ENCODE results near the gene ENGASE.

The ENGASE gene

GRCh38 chr17:79095345-79096055 is 20.9 kb downstream of the ENGASE start:
- no peak for DNase-seq

- no peak for DNase-seq
These were observed 21.9 kb downstream of the ENGASE start for GRCh38 chr17:79096477-79096876.

DNA sequence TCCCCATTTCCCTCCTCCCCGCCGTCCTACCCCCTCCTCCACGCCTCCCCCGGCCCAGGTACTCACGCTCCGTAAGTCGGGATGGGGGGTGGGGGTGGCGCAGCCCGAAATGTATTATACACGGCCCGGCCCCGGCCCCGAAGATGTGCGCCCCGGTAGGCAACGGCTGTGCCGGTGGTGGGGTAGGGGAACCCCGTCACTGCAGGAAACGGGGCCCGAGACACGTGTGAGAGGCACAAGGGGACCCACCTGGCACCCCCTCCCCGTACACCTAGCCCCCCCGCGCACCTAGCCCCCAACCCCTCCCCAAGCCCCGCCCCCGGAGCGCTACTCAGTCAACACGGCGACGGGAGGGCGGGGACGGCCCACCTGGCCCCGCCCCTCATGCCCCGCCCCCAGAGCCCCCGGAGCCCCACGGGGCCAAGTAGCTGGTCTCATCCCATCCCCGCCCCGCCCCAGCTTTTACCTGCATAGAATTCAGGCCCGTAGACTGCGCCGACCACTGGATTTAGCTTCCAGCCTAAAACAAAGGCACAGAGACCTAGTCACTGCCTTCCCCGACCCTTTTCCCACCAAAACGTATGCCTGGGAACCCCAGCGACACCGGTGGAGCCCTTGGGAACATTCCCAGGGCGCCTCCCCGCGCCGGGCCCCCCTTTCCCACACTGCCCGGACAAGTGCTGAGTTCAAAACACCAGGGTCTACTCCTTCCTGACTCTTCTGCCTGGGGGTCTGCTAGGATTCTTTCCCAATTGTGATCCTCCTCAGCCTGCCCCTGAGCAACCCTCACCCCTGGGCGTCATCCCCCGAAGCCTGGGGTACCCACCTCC is 22.8 kb downstream of the ENGASE start:
- DNase-seq, result no peak

DNA sequence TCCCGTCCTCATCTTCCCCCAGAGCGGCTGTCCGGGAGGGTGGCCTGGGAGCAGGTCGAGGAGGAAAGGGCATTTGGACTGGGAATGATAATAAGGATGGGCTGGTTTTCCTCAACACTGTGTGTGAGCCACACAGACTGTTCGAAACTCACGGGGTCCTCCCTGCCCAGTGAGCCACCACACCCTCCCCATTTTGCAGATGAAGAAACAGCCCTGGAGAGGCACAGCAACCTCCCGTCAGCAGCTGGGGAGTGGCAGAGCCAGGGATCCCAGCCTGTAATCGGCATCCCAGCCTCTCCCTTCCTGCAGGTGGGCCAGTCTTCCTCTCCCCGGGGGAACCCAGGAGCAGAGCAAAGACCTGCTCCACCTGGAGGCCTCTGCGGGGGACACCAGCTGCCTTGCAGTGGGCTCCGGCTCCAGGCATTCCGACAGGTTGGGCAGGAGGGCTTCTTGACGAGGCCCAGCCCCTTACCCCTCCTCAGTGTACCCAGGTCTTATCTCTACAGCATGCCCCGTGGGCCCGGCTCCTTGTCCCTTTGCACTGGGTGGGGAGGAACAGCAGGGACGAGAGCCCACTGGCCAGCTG is 23.8 kb downstream of the ENGASE start:
- no peak for DNase-seq

DNA sequence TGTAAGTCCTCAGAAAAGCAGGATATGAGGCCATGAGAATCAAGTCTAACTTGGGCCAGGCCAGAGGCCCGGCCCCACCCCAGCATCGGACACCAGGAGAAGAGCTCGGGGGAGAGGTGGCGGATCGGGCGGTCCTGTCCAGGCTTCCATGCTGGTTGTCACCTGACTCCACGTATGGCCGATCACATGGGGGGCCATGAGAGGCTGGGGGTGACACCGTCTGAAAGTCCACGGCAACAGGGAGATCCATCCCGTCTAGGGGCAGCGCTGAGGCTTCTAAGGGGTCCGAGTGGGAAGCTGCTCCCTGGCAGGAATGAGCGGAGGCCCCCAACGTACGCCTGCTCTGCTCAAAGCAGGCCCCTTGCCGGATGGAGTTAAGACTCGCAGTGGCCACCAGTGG is 25.8 kb downstream of the ENGASE start:
- no peak for DNase-seq

DNA sequence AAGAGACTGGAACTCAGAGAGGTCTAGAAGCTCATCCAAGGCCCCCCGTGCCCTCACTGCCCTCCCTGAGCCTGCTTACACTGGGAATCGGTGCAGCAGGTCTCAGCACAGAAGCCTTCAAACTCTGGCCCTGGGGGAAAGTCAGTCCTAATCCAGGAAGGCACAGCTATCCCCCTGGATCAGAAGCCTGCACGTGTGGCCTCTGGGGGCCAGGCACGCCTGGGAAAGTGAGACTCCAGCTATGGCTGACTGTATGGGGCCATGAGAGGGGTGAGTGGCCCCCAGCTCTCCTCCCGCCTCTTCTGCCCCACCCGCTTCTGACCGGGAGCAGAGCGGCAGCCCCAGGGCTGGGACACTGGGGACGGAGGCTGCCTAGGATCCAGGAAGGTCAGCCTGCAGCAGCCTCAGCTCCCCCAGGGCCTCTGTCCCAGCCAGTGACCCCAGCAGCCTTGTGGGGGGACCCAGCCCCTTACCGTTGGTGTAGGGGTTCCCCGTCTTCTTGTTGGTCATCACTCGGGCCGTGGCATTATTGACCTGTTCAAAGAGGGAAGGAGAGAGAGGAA is 26.6 kb downstream of the ENGASE start:
- no peak for DNase-seq

DNA sequence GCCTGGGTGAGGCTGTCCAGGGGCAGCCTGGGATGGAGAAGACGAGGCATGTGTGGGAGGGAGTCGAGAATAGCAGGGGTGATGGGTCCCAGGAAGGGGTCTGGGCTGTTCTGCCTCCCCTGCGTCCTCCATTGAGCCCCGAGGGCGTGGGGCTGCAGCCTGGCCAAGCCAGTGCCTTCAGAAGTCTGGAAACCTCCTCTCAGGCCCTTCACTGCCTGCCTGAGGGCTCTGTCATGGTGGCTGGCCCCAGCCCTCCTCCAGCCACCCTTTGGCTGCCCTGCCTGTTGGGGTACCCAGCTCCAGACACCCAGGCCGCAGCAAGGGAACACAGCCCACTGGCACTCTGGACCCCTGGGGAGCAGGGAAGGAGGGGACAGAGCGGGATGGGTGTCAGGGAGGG is 27.6 kb downstream of the ENGASE start:
- DNase-seq, result no peak

- no peak for DNase-seq
These were observed 30.4 kb downstream of the ENGASE start for GRCh38 chr17:79104898-79105600.

GRCh38 chr17:79105937-79106336 is 31.3 kb downstream of the ENGASE start:
- DNase-seq, result no peak

DNA sequence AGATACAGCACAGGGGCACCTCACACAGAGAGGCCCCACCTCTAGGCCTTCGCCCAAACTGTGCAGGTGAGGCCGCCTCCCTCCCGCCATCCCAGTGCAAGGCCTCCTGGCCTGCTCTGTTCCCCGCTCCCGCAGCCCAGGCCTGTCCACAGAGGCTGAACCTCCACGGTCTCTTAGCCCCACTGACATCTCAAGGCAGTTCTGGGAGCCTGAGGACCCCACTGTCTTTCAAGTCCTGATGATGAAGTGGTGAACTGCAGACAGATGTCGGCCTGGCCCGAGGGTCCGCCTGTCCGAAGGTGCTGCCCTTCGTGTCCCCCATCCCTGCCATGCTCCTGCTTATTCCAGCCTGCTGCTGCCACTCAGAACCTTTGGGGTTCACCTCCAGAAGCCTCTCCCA is 32.3 kb downstream of the ENGASE start:
- DNase-seq, result no peak

GRCh38 chr17:79107499-79108231 is 33.0 kb downstream of the ENGASE start:
- DNase-seq, result no peak

DNA sequence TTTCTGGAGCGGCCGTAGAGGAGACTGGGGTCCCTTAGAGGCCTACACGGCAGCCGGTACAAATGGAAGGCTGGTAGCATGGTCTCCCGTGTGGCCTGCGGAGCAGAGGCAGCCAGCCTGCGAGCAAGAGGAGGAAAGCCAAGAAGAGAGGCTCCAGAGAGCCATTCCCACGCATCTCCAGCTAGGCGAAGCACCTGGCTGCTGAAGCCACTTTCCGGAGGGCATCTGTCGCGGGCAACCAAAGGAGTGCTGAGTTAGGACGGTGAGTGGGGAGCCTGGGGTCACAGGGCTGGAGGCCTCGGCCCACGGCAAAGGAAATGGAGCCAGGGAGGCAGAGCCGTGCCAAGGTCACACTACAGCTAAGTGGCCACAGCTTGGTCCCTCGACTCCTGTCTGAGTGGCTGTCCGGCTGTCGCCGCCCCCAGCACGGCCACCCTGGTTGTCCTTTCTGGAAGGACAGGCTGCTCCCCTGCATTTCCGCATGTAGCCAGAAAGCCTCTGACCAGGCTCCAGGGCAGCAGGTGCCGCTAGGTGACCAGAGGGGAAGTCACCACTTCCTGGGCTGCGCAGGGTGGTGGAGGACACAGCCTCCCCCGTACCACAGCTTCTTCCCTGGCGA is 33.7 kb downstream of the ENGASE start:
- DNase-seq, result no peak

DNA sequence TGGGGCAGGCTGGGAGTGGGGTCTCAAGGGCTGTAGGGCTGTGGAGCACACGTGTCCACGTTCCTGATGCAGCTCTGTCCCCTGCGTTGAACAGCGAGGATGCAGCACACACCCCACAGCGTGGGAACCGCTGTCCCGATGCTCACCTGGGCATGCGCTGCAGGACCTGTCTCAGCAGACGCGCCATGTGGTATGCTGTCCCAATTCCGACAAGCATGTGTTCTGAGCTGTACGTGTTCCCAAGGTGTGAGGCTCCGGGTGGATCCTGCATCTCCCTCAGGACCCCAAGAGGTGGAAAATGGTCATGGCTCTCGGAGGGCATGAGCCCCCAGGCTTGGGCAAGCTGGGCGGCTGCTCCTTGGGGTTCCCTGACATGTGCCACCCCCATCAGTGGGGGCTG is 34.2 kb downstream of the ENGASE start:
- DNase-seq, result no peak

DNA sequence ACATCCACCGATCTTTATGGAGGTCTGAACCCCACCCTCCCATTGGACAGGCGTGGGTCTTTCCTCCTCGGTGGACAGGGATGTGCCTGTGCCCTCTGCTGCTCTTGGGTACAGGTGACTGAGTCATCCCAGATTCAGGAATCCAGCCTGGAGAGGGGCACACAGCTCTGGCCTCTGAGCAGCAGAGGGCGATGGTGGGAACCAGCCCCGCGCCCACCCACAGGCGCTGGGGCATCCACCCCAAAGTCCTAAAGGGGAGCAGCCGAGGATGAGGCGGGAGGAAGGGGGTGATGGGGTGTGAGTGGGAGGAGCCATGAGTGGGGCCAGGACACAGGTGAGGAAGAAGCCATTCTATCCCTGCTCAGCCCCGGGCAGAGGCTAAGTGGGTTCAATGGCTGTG is 35.0 kb downstream of the ENGASE start:
- DNase-seq, result no peak

GRCh38 chr17:79111097-79111496 is 36.5 kb downstream of the ENGASE start:
- no peak for DNase-seq

GRCh38 chr17:79112471-79112870 is 37.8 kb downstream of the ENGASE start:
- DNase-seq, result no peak

DNA sequence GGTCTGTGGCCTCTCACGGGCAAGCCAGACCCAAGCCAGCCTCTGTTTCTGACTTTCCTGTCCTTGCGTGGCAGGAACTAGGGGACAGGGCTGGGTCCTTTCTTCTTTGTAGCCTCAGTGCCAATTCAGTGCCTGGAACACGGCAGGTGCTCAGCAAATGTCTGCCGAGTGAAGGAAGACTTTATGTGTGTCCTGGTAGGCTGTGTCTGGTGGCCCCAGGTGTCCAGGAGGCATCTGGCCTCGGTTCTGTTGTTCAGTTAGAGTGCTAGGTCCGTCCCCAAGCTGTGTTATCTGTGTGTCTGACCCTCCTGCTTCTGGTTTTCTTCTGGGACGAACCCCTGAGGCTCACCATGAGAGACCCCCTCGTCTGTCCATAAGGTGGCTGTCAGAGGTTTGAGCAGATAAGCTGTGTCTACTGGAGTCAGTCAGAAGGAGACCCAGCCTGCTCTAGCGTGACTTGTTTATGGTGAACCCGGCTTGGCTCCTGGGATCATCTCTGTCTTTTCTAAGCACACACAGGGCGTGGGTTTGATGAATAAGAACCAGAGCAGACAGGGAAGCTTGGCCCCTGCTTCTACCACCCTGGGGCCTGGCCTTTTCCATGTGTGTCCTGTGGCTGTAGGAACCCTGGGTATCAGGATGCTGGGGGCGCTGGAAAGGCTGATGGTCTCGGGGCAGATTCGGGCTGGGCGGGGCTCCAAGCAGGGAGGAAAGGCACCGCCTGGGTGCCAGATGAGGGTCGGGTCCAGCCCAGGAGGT is 39.3 kb downstream of the ENGASE start:
- DNase-seq, result no peak

- DNase-seq, result no peak
These were observed 40.1 kb downstream of the ENGASE start for GRCh38 chr17:79114458-79115301.

DNA sequence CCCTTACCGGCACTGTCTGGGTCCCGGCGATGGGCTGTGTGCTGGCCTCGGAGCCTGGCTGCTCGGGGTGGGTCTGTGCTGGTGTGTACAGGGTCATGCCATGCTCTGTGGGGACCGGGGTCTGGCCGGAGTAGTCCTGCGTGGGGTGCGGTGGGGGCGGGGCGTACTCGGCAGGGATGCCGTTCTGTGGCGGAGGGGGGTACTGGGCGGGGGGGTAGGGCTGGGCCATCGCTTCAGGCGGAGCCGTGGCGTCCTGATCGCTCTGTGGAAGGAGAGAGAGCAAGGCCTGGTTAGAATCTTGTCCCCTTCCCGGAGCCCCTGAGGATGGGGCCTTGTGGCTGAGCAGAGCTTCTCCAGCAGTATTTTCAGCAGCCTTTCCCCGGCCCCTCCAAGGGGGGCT is 40.9 kb downstream of the ENGASE start:
- no peak for DNase-seq

Data from fibroblast of skin of abdomen (primary cell).